Esophagus squamous epithelium (tissue), 4 donors: ENCODE measurements around the gene TADA2B.

ENCODE experiments used
- CTCF ChIP-seq, 6 experiments: fragments of 450-650 bp in 4 of 6; fragments of 200-600 bp in 2 of 6; sonication (generic) in 2 of 6; IDR thresholded peaks; one replicate each; pipeline ENCODE4 v1.5.1; 2016 to 2019; ENCODE audit warnings: antibody characterized with exemption in 6 of 6, mild to moderate bottlenecking in 4 of 6, moderate library complexity in 4 of 6
- POLR2A ChIP-seq, 4 donors: fragments of 450-650 bp; IDR thresholded peaks; one replicate each; pipeline ENCODE4 v1.6.1; 2017; ENCODE audit warnings: antibody characterized with exemption in 4 of 4, mild to moderate bottlenecking in 4 of 4, moderate library complexity in 3 of 4

- TF ChIP-seq CTCF (IDR thresholded peaks at IDR 0.05) (peak in 4 of 6 experiments; percentile 68 to 84 (median 73)), POLR2A (IDR thresholded peaks at IDR 0.05) (no peak)
Measured at GRCh38 chr4:7042503-7043283, 479 bp upstream of the TADA2B start.
